Measurements from ENCODE around the gene STAT5B.

Gene STAT5B

GRCh38 chr17:42281571-42282096 lies 5.4 kb upstream of the STAT5B start:
- no peak for TF ChIP-seq POLR2AphosphoS5 (IDR thresholded peaks at IDR 0.05; ENCODE audit: low read depth, low read length)
- TF ChIP-seq TAF1 (IDR thresholded peaks at IDR 0.05; ENCODE audit: borderline replicate concordance, low read depth, low read length), result no peak
- no peak for TF ChIP-seq POLR2A (IDR thresholded peaks at IDR 0.05; ENCODE audit: low read depth, low read length)
- FAIRE-seq (no peak), DNase-seq (ENCODE audit: insufficient read length) (no peak)

DNA sequence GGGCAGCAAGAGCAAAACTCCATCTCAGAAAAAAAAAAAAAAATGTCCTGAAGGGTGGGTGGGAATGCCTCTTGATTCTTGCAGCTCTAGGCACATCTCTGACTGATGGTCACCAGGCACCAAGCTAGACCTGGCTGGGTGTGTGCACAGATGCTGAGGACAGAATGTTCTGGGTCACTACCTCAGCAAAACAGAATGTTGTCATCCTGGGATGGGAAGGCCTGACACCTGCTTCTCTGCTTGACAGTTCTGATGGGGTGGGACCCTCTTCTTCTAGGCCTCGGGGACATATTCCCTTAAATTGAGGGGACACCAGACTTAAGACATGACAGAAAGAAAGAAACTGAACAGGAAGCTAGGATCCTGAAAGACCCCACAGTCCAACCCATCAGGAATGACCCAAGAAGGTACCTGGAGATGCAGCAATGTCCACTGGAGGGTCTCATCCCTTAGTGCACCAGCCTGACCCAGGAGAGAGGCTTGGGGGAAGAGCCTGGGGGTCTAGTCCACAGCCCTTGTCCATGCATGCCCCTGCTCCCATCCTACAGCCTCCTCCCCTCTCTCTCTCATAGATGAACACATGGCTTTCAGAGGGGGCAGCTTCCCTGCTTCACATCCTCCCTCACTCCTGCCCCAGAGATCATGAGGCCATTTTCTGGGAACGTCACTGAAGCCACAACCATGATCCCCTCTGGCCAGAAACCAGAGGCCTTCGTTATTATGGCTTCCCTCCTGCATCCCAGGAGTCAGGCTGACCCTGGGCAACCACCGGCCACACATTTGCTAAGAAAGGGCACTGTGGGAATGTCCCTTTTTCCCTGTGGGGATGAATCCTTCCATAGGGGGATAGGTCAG lies 3.8 kb upstream of the STAT5B start:
- TF ChIP-seq TAF1 (IDR thresholded peaks at IDR 0.05; ENCODE audit: borderline replicate concordance, low read depth, low read length) (no peak), POLR2A (IDR thresholded peaks at IDR 0.05; ENCODE audit: low read depth, low read length) (no peak), POLR2AphosphoS5 (IDR thresholded peaks at IDR 0.05; ENCODE audit: low read depth, low read length) (no peak)
- DNase-seq (ENCODE audit: insufficient read length) (no peak), FAIRE-seq (no peak)

DNA sequence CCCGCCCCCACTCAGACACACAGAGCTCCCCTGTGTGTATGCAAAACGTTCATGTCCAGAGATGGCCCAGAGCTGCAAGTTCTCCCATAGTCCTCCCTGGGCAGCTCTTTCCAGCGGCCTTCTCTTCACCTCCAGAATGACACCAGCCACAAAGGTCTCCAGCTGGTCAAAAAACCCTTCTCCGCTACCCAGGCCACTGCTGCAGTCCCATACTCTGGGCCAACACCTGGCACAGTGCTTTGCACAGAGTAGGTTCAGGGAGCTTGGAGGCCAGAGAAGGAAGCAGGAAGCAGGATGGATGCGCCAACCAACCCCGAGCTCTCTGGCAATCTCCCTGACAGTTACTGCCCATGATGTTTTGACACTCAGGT lies 1.1 kb upstream of the STAT5B start:
- FAIRE-seq (no peak), DNase-seq (ENCODE audit: insufficient read length) (no peak)
- TF ChIP-seq POLR2AphosphoS5 (IDR thresholded peaks at IDR 0.05; ENCODE audit: low read depth, low read length), result no peak
- TF ChIP-seq POLR2A (IDR thresholded peaks at IDR 0.05; ENCODE audit: low read depth, low read length), result no peak
- TF ChIP-seq TAF1 (IDR thresholded peaks at IDR 0.05; ENCODE audit: borderline replicate concordance, low read depth, low read length), result no peak

- TF ChIP-seq TAF1 (IDR thresholded peaks at IDR 0.05; ENCODE audit: borderline replicate concordance, low read depth, low read length), result no peak
- no peak for TF ChIP-seq POLR2A (IDR thresholded peaks at IDR 0.05; ENCODE audit: low read depth, low read length)
- no peak for TF ChIP-seq POLR2AphosphoS5 (IDR thresholded peaks at IDR 0.05; ENCODE audit: low read depth, low read length)
- FAIRE-seq (no peak), DNase-seq (ENCODE audit: insufficient read length) (no peak)
Measured at GRCh38 chr17:42276609-42277341, 584 bp upstream of the STAT5B start.

- FAIRE-seq (peak; percentile 51), DNase-seq (ENCODE audit: insufficient read length) (no peak)
- TF ChIP-seq TAF1 (IDR thresholded peaks at IDR 0.05; ENCODE audit: borderline replicate concordance, low read depth, low read length), result 0 out of 2 replicates have a peak, but pooled peaks have one; percentile 14
- TF ChIP-seq POLR2A (IDR thresholded peaks at IDR 0.05; ENCODE audit: low read depth, low read length), result no peak
- TF ChIP-seq POLR2AphosphoS5 (IDR thresholded peaks at IDR 0.05; ENCODE audit: low read depth, low read length), result peak; percentile 34; the same call in 1 of the 2 replicates
Measured at GRCh38 chr17:42275527-42276358, 448 bp downstream of the STAT5B start.

- FAIRE-seq (no peak), DNase-seq (ENCODE audit: insufficient read length) (no peak)
- no peak for TF ChIP-seq TAF1 (IDR thresholded peaks at IDR 0.05; ENCODE audit: borderline replicate concordance, low read depth, low read length)
- TF ChIP-seq POLR2AphosphoS5 (IDR thresholded peaks at IDR 0.05; ENCODE audit: low read depth, low read length), result no peak
- no peak for TF ChIP-seq POLR2A (IDR thresholded peaks at IDR 0.05; ENCODE audit: low read depth, low read length)
Measured at GRCh38 chr17:42274812-42275526, 1.2 kb downstream of the STAT5B start.

- DNase-seq (ENCODE audit: insufficient read length) (no peak), FAIRE-seq (no peak)
- TF ChIP-seq POLR2A (IDR thresholded peaks at IDR 0.05; ENCODE audit: low read depth, low read length), result no peak
- TF ChIP-seq POLR2AphosphoS5 (IDR thresholded peaks at IDR 0.05; ENCODE audit: low read depth, low read length), result no peak
- no peak for TF ChIP-seq TAF1 (IDR thresholded peaks at IDR 0.05; ENCODE audit: borderline replicate concordance, low read depth, low read length)
Measured at GRCh38 chr17:42274253-42274542, 2.0 kb downstream of the STAT5B start.

- DNase-seq (ENCODE audit: insufficient read length), result no peak
- TF ChIP-seq POLR2AphosphoS5 (IDR thresholded peaks at IDR 0.05; ENCODE audit: low read depth, low read length), result no peak
- no peak for TF ChIP-seq TAF1 (IDR thresholded peaks at IDR 0.05; ENCODE audit: borderline replicate concordance, low read depth, low read length)
- no peak for TF ChIP-seq POLR2A (IDR thresholded peaks at IDR 0.05; ENCODE audit: low read depth, low read length)
- no peak for FAIRE-seq
Measured at GRCh38 chr17:42273474-42274252, 2.5 kb downstream of the STAT5B start.

- FAIRE-seq (no peak), DNase-seq (ENCODE audit: insufficient read length) (no peak)
- no peak for TF ChIP-seq POLR2AphosphoS5 (IDR thresholded peaks at IDR 0.05; ENCODE audit: low read depth, low read length)
- no peak for TF ChIP-seq TAF1 (IDR thresholded peaks at IDR 0.05; ENCODE audit: borderline replicate concordance, low read depth, low read length)
- no peak for TF ChIP-seq POLR2A (IDR thresholded peaks at IDR 0.05; ENCODE audit: low read depth, low read length)
Measured at GRCh38 chr17:42272162-42272907, 3.9 kb downstream of the STAT5B start.

All from GM12892 (cell line).